Measurements from ENCODE around the gene TNFRSF13B.

DNA sequence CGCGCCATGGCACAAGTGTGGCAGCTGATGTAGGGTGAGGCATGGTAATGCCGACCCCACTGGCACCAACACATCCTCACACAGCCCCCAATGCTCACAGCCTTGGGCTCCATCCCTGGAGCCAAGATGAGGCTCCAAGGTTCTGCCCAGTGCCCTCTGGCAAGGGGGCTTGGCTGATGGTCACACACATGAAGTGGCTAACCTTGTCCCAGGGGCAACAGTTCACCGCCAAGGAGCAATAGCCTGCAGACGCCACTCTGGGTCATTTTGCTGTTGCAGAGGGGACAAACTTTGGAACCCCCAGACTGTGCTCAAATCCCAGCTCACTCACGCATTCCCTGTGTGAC, 26.8 kb downstream of the TNFRSF13B start:
- TF ChIP-seq, protein P1, sequence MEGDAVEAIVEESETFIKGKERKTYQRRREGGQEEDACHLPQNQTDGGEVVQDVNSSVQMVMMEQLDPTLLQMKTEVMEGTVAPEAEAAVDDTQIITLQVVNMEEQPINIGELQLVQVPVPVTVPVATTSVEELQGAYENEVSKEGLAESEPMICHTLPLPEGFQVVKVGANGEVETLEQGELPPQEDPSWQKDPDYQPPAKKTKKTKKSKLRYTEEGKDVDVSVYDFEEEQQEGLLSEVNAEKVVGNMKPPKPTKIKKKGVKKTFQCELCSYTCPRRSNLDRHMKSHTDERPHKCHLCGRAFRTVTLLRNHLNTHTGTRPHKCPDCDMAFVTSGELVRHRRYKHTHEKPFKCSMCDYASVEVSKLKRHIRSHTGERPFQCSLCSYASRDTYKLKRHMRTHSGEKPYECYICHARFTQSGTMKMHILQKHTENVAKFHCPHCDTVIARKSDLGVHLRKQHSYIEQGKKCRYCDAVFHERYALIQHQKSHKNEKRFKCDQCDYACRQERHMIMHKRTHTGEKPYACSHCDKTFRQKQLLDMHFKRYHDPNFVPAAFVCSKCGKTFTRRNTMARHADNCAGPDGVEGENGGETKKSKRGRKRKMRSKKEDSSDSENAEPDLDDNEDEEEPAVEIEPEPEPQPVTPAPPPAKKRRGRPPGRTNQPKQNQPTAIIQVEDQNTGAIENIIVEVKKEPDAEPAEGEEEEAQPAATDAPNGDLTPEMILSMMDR (IDR thresholded peaks at IDR 0.05; ENCODE audit: insufficient read depth, low read length, poor library complexity, severe bottlenecking): no peak
- TF ChIP-seq EZH2phosphoT487 (conservative IDR thresholded peaks at IDR 0.05; ENCODE audit: low read length): no peak

Measured in SU-DHL-6 (cell line).